Neural progenitor cell (in vitro differentiated cells): Measurements from ENCODE around the gene KLHL6. TPM values are rescaled to one million over a fixed set of nuclear protein-coding genes. Genes with fewer than 3 reads are reported as not detected.

ENCODE experiments used
- DNase-seq: peaks from one replicate; pipeline ENCODE4 v3.0.0-alpha.2; 2016; ENCODE audit warnings: low spot score
- H2AFZ ChIP-seq: fragments of 200-600 bp; sonication (generic); replicated peaks from 2 replicates; pipeline ENCODE4 v1.6.1; 2016; ENCODE audit warnings: antibody characterized with exemption
- H3F3A ChIP-seq: fragments of 200-600 bp; sonication (generic); 2 replicates; pipeline ENCODE4 v1.6.1; 2016; ENCODE audit warnings: antibody characterized with exemption, low read depth
- H3K27ac ChIP-seq: fragments of 200-600 bp; sonication (generic); 2 replicates; pipeline ENCODE4 v1.5.1; 2016; ENCODE audit warnings: mild to moderate bottlenecking
- H3K27me3 ChIP-seq: fragments of 200-600 bp; sonication (generic); 2 replicates; pipeline ENCODE4 v1.6.1; 2016; ENCODE audit warnings: mild to moderate bottlenecking, moderate library complexity
- H3K36me3 ChIP-seq: fragments of 200-600 bp; sonication (generic); 2 replicates; pipeline ENCODE4 v1.5.1; 2016
- H3K4me1 ChIP-seq: fragments of 200-600 bp; sonication (generic); 2 replicates; pipeline ENCODE4 v1.6.1; 2016; ENCODE audit warnings: mixed run types
- H3K4me2 ChIP-seq: fragments of 200-600 bp; sonication (generic); 2 replicates; pipeline ENCODE4 v1.6.1; 2016
- H3K4me3 ChIP-seq: fragments of 200-600 bp; sonication (generic); 2 replicates; pipeline ENCODE4 v1.5.1; 2016
- H3K79me2 ChIP-seq: fragments of 200-600 bp; sonication (generic); 2 replicates; pipeline ENCODE4 v1.6.1; 2016; ENCODE audit warnings: low read depth
- H3K9ac ChIP-seq: fragments of 200-600 bp; sonication (generic); 2 replicates; pipeline ENCODE4 v1.6.1; 2016
- H3K9me3 ChIP-seq: fragments of 200-600 bp; sonication (generic); 2 replicates; pipeline ENCODE4 v1.5.1; 2016; ENCODE audit warnings: low read depth
- H4K20me1 ChIP-seq: fragments of 200-600 bp; sonication (generic); 2 replicates; pipeline ENCODE4 v1.6.1; 2016; ENCODE audit warnings: low read depth
- H3K27ac Mint-ChIP-seq: 3 replicates; pipeline ENCODE4 v1.8.0; 2021; ENCODE audit warnings: mixed read lengths
- H3K27me3 Mint-ChIP-seq: 2 replicates; pipeline ENCODE4 v1.8.0; 2022; ENCODE audit warnings: low read depth, mild to moderate bottlenecking, inconsistent platforms, moderate library complexity, mixed read lengths; ENCODE audit not compliant: insufficient read depth
- H3K36me3 Mint-ChIP-seq: 3 replicates; pipeline ENCODE4 v1.8.0; 2021; ENCODE audit warnings: mixed read lengths
- H3K4me1 Mint-ChIP-seq: 3 replicates; pipeline ENCODE4 v1.8.0; 2021; ENCODE audit warnings: mixed read lengths
- H3K4me3 Mint-ChIP-seq: 3 replicates; pipeline ENCODE4 v1.8.0; 2021; ENCODE audit warnings: mild to moderate bottlenecking, moderate library complexity, mixed read lengths
- H3K9me3 Mint-ChIP-seq: 3 replicates; pipeline ENCODE4 v1.8.0; 2020; ENCODE audit warnings: mixed read lengths
- CTCF ChIP-seq: fragments of 200-600 bp; sonication (generic); IDR thresholded peaks from 2 replicates; pipeline ENCODE4 v1.5.1; 2017; ENCODE audit warnings: antibody characterized with exemption, mild to moderate bottlenecking
- EZH2 ChIP-seq: fragments of 200-600 bp; sonication (generic); IDR thresholded peaks from 2 replicates; pipeline ENCODE4 v1.6.1; 2017; ENCODE audit warnings: antibody characterized with exemption, mild to moderate bottlenecking, moderate library complexity
- EZH2phosphoT487 ChIP-seq: fragments of 200-600 bp; sonication (generic); IDR thresholded peaks from 2 replicates; pipeline ENCODE4 v1.6.1; 2017; ENCODE audit warnings: antibody characterized with exemption
- total RNA-seq: library from RNA; depleted of rRNA; stranded (reverse); fragments of >200 nt; gene quantifications from 2 replicates; pipeline ENCODE4 v1.2.3, GENCODE V29; 2015; ENCODE audit warnings: low replicate concordance

Gene KLHL6
- total RNA-seq, 1 donor from 2014 or later, result 0.09 TPM

GRCh38 chr3:183558495-183558894 lies 3.0 kb upstream of the KLHL6 start:
- no peaks in the 10 kb centered on the region for H3K4me1 ChIP-seq
- H3K27me3 ChIP-seq, result no peaks in the 10 kb centered on the region
- Mint-ChIP-seq H3K27ac (no peak overlapping the region), H3K9me3 (no peaks in the 10 kb centered on the region), H3K36me3 (no peaks in the 10 kb centered on the region), H3K4me1 (peaks cover 6% of the 10 kb centered on the region), H3K4me3 (no peak overlapping the region), H3K27me3 (peaks cover 5% of the 10 kb centered on the region)
- no peaks in the 10 kb centered on the region for H3K79me2 ChIP-seq
- no peak overlapping the region for H3K4me2 ChIP-seq
- no peak for DNase-seq
- H3K4me3 ChIP-seq, result no peak overlapping the region
- H3F3A ChIP-seq, result no peaks in the 10 kb centered on the region
- H3K9me3 ChIP-seq, result no peaks in the 10 kb centered on the region
- H3K27ac ChIP-seq, result no peak overlapping the region
- TF ChIP-seq EZH2, result no peak
- no peak for TF ChIP-seq EZH2phosphoT487
- TF ChIP-seq CTCF, result no peak
- no peaks in the 10 kb centered on the region for H3K36me3 ChIP-seq
- no peaks in the 10 kb centered on the region for H4K20me1 ChIP-seq
- no peak overlapping the region for H2AFZ ChIP-seq
- H3K9ac ChIP-seq, result no peak overlapping the region

- TF ChIP-seq CTCF (no peak), EZH2phosphoT487 (no peak), EZH2 (no peak)
Measured at GRCh38 chr3:183556722-183557121, 1.2 kb upstream of the KLHL6 start.

GRCh38 chr3:183554377-183554776 lies 1.1 kb downstream of the KLHL6 start:
- Histone ChIP-seq H4K20me1 (no peaks in the 10 kb centered on the region), H3K4me1 (no peaks in the 10 kb centered on the region), H3K27ac (no peak overlapping the region), H3K4me3 (no peak overlapping the region), H3K9ac (no peak overlapping the region), H2AFZ (no peak overlapping the region), H3K27me3 (no peaks in the 10 kb centered on the region), H3K36me3 (no peaks in the 10 kb centered on the region), H3K79me2 (no peaks in the 10 kb centered on the region), H3K4me2 (no peak overlapping the region), H3K9me3 (no peaks in the 10 kb centered on the region), H3F3A (no peaks in the 10 kb centered on the region)
- Mint-ChIP-seq H3K9me3 (no peaks in the 10 kb centered on the region), H3K27me3 (no peaks in the 10 kb centered on the region), H3K4me3 (no peak overlapping the region), H3K36me3 (no peaks in the 10 kb centered on the region), H3K4me1 (no peaks in the 10 kb centered on the region), H3K27ac (no peak overlapping the region)
- no peak for DNase-seq
- TF ChIP-seq CTCF (no peak), EZH2phosphoT487 (no peak), EZH2 (no peak)

More at GRCh38 chr3:183556722-183557121, 1.2 kb upstream of the KLHL6 start:
- DNase-seq, result no peak
- Histone ChIP-seq H3K9ac (no peak overlapping the region), H3K4me2 (no peak overlapping the region), H3K36me3 (no peaks in the 10 kb centered on the region), H3F3A (no peaks in the 10 kb centered on the region), H3K4me3 (no peak overlapping the region), H2AFZ (no peak overlapping the region), H3K79me2 (no peaks in the 10 kb centered on the region), H3K27ac (no peak overlapping the region), H4K20me1 (no peaks in the 10 kb centered on the region), H3K4me1 (no peaks in the 10 kb centered on the region), H3K9me3 (no peaks in the 10 kb centered on the region), H3K27me3 (no peaks in the 10 kb centered on the region)
- H3K4me1 Mint-ChIP-seq, result no peaks in the 10 kb centered on the region
- H3K27me3 Mint-ChIP-seq, result peaks cover 2% of the 10 kb centered on the region
- no peak overlapping the region for H3K4me3 Mint-ChIP-seq
- no peaks in the 10 kb centered on the region for H3K9me3 Mint-ChIP-seq
- H3K36me3 Mint-ChIP-seq, result no peaks in the 10 kb centered on the region
- no peak overlapping the region for H3K27ac Mint-ChIP-seq
